8988T (cell line): ENCODE data around the gene SSU72.
"Not testable (repeated sequence)": the region's sequence is repeated elsewhere in the genome, so short reads cannot be mapped to it uniquely, and the experiment has no call there.

Source experiments
- DNase-seq: peaks from one replicate; pipeline ENCODE4 v3.0.0; 2011

The SSU72 gene

GRCh38 chr1:1540090-1540817 is 34.4 kb downstream of the SSU72 start, which contains the start of gene TMEM240:
TMEM240 (minus strand) TSS chr1:1540624; CDS start chr1:1540346, 278 bp downstream.
- DNase-seq = no peak

- no peak for DNase-seq
These were observed 35.2 kb downstream of the SSU72 start for GRCh38 chr1:1539310-1540089.

- no peak for DNase-seq
These were observed 35.7 kb downstream of the SSU72 start for GRCh38 chr1:1538989-1539309.

- DNase-seq = no peak
These were observed 36.3 kb downstream of the SSU72 start for GRCh38 chr1:1538334-1538733.

- no peak for DNase-seq
These were observed 36.9 kb downstream of the SSU72 start for GRCh38 chr1:1537626-1538250.

GRCh38 chr1:1536938-1537546 is 37.6 kb downstream of the SSU72 start:
- DNase-seq = no peak

GRCh38 chr1:1536019-1536937 is 38.4 kb downstream of the SSU72 start:
- no peak for DNase-seq

GRCh38 chr1:1535201-1536018 is 39.3 kb downstream of the SSU72 start:
- no peak for DNase-seq

GRCh38 chr1:1534401-1535154 is 40.1 kb downstream of the SSU72 start:
- no peak for DNase-seq

- DNase-seq = not testable (repeated sequence)
These were observed 40.8 kb downstream of the SSU72 start for GRCh38 chr1:1533894-1534291.

GRCh38 chr1:1533176-1533893 is 41.3 kb downstream of the SSU72 start:
- DNase-seq = not testable (repeated sequence)

GRCh38 chr1:1531947-1532346 is 42.7 kb downstream of the SSU72 start:
- no peak for DNase-seq

- no peak for DNase-seq
These were observed 44.7 kb downstream of the SSU72 start for GRCh38 chr1:1529936-1530335.

GRCh38 chr1:1529321-1529720 is 45.3 kb downstream of the SSU72 start:
- no peak for DNase-seq

GRCh38 chr1:1528301-1529267 is 46.1 kb downstream of the SSU72 start:
- no peak for DNase-seq

GRCh38 chr1:1527092-1527816 is 47.4 kb downstream of the SSU72 start:
- no peak for DNase-seq

GRCh38 chr1:1526476-1526875 is 48.2 kb downstream of the SSU72 start:
- not testable (repeated sequence) for DNase-seq
